ENCODE measurements around the gene MAP1LC3A.

The MAP1LC3A gene

DNA sequence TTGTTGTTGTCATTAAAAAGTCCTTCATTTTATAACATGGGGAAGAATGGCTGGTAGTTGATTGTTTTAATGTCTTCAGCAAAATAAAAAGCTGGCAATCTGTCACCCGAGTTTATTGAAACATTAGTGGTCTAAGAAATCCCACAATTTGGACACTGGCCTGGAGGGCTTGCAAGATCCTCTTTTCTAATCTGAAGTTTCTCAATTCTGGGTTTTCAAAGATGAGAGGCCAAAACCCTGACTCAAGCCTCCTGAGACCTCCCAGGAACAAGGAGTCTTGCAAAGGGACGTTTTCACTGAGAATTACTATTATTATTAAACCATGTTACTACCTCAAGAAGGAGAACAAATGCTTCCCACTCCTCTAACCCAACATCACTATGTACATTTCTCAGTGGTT is 19.5 kb downstream of the MAP1LC3A start:
- DNase-seq, result no peak
- H3K9ac ChIP-seq (ENCODE audit: low read length), result no peak overlapping the region
- H3K27ac ChIP-seq (ENCODE audit: low read length), result no peak overlapping the region

DNA sequence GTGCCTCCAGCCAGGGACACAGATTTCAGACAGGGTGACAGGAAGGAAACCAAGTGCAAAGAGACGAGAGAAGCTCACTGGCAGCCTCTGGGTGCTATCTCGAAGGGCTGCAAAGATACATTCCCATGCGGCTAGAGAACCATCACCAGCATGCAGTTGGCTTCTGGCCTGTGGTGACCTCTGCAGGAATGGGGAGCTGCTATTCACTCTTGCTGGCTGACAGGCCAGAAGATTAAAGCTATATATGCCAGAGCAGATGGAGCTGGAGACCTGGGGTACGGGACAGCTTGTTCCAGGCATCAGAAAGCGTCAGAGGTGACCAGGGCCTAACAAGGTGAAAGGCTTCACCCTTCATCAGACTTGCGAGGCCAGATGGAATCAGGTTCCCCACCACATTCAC is 20.0 kb downstream of the MAP1LC3A start:
- no peaks in the 10 kb centered on the region for H3K79me2 ChIP-seq (ENCODE audit: low read length)
- H3K27ac ChIP-seq (ENCODE audit: low read length), result no peak overlapping the region
- no peak overlapping the region for H3K4me3 ChIP-seq (ENCODE audit: low read length)
- no peak overlapping the region for H2AFZ ChIP-seq (ENCODE audit: low read length)
- no peaks in the 10 kb centered on the region for H3K27me3 ChIP-seq (replicated peaks; ENCODE audit: insufficient read depth, low read length)
- no peaks in the 10 kb centered on the region for H4K20me1 ChIP-seq (ENCODE audit: insufficient read depth, low read length)
- TF ChIP-seq EZH2phosphoT487 (IDR thresholded peaks at IDR 0.05; ENCODE audit: low read length) (no peak), EZH2 (optimal IDR thresholded peaks at IDR 0.05; ENCODE audit: low read depth, low read length) (no peak)
- TF ChIP-seq, protein P1, sequence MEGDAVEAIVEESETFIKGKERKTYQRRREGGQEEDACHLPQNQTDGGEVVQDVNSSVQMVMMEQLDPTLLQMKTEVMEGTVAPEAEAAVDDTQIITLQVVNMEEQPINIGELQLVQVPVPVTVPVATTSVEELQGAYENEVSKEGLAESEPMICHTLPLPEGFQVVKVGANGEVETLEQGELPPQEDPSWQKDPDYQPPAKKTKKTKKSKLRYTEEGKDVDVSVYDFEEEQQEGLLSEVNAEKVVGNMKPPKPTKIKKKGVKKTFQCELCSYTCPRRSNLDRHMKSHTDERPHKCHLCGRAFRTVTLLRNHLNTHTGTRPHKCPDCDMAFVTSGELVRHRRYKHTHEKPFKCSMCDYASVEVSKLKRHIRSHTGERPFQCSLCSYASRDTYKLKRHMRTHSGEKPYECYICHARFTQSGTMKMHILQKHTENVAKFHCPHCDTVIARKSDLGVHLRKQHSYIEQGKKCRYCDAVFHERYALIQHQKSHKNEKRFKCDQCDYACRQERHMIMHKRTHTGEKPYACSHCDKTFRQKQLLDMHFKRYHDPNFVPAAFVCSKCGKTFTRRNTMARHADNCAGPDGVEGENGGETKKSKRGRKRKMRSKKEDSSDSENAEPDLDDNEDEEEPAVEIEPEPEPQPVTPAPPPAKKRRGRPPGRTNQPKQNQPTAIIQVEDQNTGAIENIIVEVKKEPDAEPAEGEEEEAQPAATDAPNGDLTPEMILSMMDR (IDR thresholded peaks at IDR 0.05; ENCODE audit: low read length), result no peak
- peaks cover 14% of the 10 kb centered on the region for H3K4me1 ChIP-seq (ENCODE audit: low read length)
- no peak overlapping the region for H3K9ac ChIP-seq (ENCODE audit: low read length)
- H3K4me2 ChIP-seq (ENCODE audit: low read depth, low read length), result no peak overlapping the region
- no peaks in the 10 kb centered on the region for H3K9me3 ChIP-seq (replicated peaks; ENCODE audit: insufficient read depth, low read length)
- no peaks in the 10 kb centered on the region for H3K9me2 ChIP-seq (replicated peaks; ENCODE audit: insufficient read depth, low read length)
- no peak for DNase-seq
- no peaks in the 10 kb centered on the region for H3F3A ChIP-seq (ENCODE audit: insufficient read depth, low read length)
- 0 out of 2 replicates have a peak, but pooled peaks cover 4% of the 10 kb centered on the region for H3K36me3 ChIP-seq (replicated peaks; ENCODE audit: insufficient read depth, low read length)

More for the DNA sequence above, 19.5 kb downstream of the MAP1LC3A start:
- Histone ChIP-seq H3K4me1 (ENCODE audit: low read length) (peaks cover 14% of the 10 kb centered on the region), H3K4me2 (ENCODE audit: low read depth, low read length) (no peak overlapping the region), H2AFZ (ENCODE audit: low read length) (no peak overlapping the region), H3F3A (ENCODE audit: insufficient read depth, low read length) (no peaks in the 10 kb centered on the region), H3K36me3 (replicated peaks; ENCODE audit: insufficient read depth, low read length) (0 out of 2 replicates have a peak, but pooled peaks cover 4% of the 10 kb centered on the region), H3K79me2 (ENCODE audit: low read length) (no peaks in the 10 kb centered on the region), H3K27me3 (replicated peaks; ENCODE audit: insufficient read depth, low read length) (no peaks in the 10 kb centered on the region), H4K20me1 (ENCODE audit: insufficient read depth, low read length) (no peaks in the 10 kb centered on the region), H3K9me2 (replicated peaks; ENCODE audit: insufficient read depth, low read length) (no peaks in the 10 kb centered on the region), H3K4me3 (ENCODE audit: low read length) (no peak overlapping the region), H3K9me3 (replicated peaks; ENCODE audit: insufficient read depth, low read length) (no peaks in the 10 kb centered on the region)
- TF ChIP-seq EZH2phosphoT487 (IDR thresholded peaks at IDR 0.05; ENCODE audit: low read length), result no peak
- TF ChIP-seq EZH2 (optimal IDR thresholded peaks at IDR 0.05; ENCODE audit: low read depth, low read length), result no peak
- TF ChIP-seq, protein P1 (IDR thresholded peaks at IDR 0.05; ENCODE audit: low read length), result no peak

DNA sequence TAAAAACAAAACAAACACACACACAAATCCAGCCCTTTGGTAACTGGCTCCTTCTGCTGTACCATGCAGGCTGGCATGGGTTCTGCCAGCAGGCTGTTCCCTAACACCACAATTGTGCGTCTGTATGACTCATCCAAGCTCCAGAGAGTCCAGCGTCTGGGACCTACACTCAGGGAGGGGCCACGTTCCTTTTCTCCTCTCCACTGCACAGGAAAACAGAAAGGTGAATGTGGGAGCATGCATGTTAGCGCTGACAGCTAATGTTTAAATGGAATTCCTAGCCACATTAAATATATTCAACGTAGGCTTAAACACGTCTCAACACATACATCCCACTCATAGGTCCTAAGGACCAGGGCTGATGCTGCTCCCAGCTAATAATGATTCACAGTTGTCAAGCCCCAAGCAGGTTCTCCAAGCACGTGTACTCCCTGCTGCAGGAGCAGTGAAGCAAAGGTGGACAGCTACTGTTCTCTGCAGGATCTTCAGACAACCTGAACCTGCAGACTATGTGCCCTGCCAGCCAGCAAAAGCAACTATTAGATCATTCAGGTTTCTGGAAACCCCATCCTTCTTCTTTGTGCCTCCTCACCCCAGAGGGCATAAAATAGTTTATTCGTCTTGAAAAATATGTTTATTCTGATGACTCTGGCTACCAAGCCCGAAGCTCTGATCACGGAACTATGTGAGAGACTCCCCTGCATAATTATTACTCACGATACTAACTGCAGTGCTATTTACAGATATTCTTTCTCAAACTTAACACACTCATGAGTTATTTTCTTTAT is 20.9 kb downstream of the MAP1LC3A start:
- TF ChIP-seq EZH2phosphoT487 (IDR thresholded peaks at IDR 0.05; ENCODE audit: low read length), result no peak
- H3K36me3 ChIP-seq (replicated peaks; ENCODE audit: insufficient read depth, low read length), result 0 out of 2 replicates have a peak, but pooled peaks cover 4% of the 10 kb centered on the region
- H2AFZ ChIP-seq (ENCODE audit: low read length), result no peak overlapping the region
- H3K27ac ChIP-seq (ENCODE audit: low read length), result no peak overlapping the region; the same call in 1 of the 2 replicates
- no peaks in the 10 kb centered on the region for H3K9me2 ChIP-seq (replicated peaks; ENCODE audit: insufficient read depth, low read length)
- H3K4me2 ChIP-seq (ENCODE audit: low read depth, low read length), result no peak overlapping the region
- peaks cover 14% of the 10 kb centered on the region for H3K4me1 ChIP-seq (ENCODE audit: low read length)
- no peak overlapping the region for H3K4me3 ChIP-seq (ENCODE audit: low read length)
- H3K9me3 ChIP-seq (replicated peaks; ENCODE audit: insufficient read depth, low read length), result no peaks in the 10 kb centered on the region
- DNase-seq, result no peak
- no peaks in the 10 kb centered on the region for H3K27me3 ChIP-seq (replicated peaks; ENCODE audit: insufficient read depth, low read length)
- no peaks in the 10 kb centered on the region for H3F3A ChIP-seq (ENCODE audit: insufficient read depth, low read length)
- no peak overlapping the region for H3K9ac ChIP-seq (ENCODE audit: low read length)
- no peaks in the 10 kb centered on the region for H4K20me1 ChIP-seq (ENCODE audit: insufficient read depth, low read length)
- H3K79me2 ChIP-seq (ENCODE audit: low read length), result no peaks in the 10 kb centered on the region
